D721Med (cell line): ENCODE results near the gene ACSM5.

Experiments
- DNase-seq: peaks from one replicate; pipeline ENCODE4 v3.0.0; 2011; ENCODE audit warnings: low spot score; ENCODE audit not compliant: insufficient read length
- FAIRE-seq: peaks from 2 replicates; lab custom pipeline; 2011; peaks lifted over from hg19 to GRCh38; lab: Jason Lieb, UNC
- CTCF ChIP-seq: IDR thresholded peaks from 2 replicates; pipeline ENCODE4 v1.5.1; 2012; ENCODE audit warnings: mild to moderate bottlenecking, control low read depth; ENCODE audit not compliant: insufficient read depth; ENCODE audit errors: missing control alignments

ACSM5 gene

GRCh38 chr16:20391045-20391444 is 18.3 kb upstream of the ACSM5 start:
- no peak for FAIRE-seq
- TF ChIP-seq CTCF, result no peak
- DNase-seq, result no peak

- no peak for TF ChIP-seq CTCF
- FAIRE-seq (no peak), DNase-seq (no peak)
Measured at GRCh38 chr16:20393801-20394577, 15.3 kb upstream of the ACSM5 start.

GRCh38 chr16:20395946-20396345 is 13.4 kb upstream of the ACSM5 start:
- no peak for TF ChIP-seq CTCF
- no peak for DNase-seq
- no peak for FAIRE-seq

- DNase-seq, result no peak
- no peak for TF ChIP-seq CTCF
- FAIRE-seq, result no peak
Measured at GRCh38 chr16:20396846-20397467, 12.4 kb upstream of the ACSM5 start.

GRCh38 chr16:20397468-20398074 is 11.8 kb upstream of the ACSM5 start:
- TF ChIP-seq CTCF, result no peak
- FAIRE-seq (no peak), DNase-seq (no peak)

- no peak for TF ChIP-seq CTCF
- DNase-seq, result no peak
- no peak for FAIRE-seq
Measured at GRCh38 chr16:20398603-20399002, 10.7 kb upstream of the ACSM5 start.

GRCh38 chr16:20399185-20399584 is 10.1 kb upstream of the ACSM5 start:
- FAIRE-seq (no peak), DNase-seq (no peak)
- TF ChIP-seq CTCF, result no peak
